Sigmoid colon (tissue), 4 donors: Measurements from ENCODE around the gene PLBD2.

Experiments used
- EP300 ChIP-seq, 4 donors: sonication (generic); formaldehyde crosslinking; IDR thresholded peaks; one replicate each; pipeline ENCODE4 v1.6.1; 2017; ENCODE audit warnings: antibody characterized with exemption in 4 of 4
- POLR2A ChIP-seq, 2 donors: fragments of 450-650 bp; IDR thresholded peaks; one replicate each; pipeline ENCODE4 v1.6.1; 2016; ENCODE audit warnings: antibody characterized with exemption in 2 of 2, mild to moderate bottlenecking in 2 of 2, moderate library complexity in 2 of 2
- POLR2AphosphoS5 ChIP-seq, 4 donors: sonication (generic); formaldehyde crosslinking; IDR thresholded peaks; one replicate each; pipeline ENCODE4 v1.6.1; 2017; ENCODE audit warnings: antibody characterized with exemption in 4 of 4
- TF ChIP-seq, protein P1 (sequence below), 4 experiments: fragments of 450-650 bp in 3 of 4; fragments of 200-600 bp in 1 of 4; IDR thresholded peaks; one replicate each; pipeline ENCODE4 v1.5.1; 2016 to 2019; ENCODE audit warnings: antibody characterized with exemption in 4 of 4, mild to moderate bottlenecking in 3 of 4, moderate library complexity in 2 of 4

- TF ChIP-seq, protein P1, sequence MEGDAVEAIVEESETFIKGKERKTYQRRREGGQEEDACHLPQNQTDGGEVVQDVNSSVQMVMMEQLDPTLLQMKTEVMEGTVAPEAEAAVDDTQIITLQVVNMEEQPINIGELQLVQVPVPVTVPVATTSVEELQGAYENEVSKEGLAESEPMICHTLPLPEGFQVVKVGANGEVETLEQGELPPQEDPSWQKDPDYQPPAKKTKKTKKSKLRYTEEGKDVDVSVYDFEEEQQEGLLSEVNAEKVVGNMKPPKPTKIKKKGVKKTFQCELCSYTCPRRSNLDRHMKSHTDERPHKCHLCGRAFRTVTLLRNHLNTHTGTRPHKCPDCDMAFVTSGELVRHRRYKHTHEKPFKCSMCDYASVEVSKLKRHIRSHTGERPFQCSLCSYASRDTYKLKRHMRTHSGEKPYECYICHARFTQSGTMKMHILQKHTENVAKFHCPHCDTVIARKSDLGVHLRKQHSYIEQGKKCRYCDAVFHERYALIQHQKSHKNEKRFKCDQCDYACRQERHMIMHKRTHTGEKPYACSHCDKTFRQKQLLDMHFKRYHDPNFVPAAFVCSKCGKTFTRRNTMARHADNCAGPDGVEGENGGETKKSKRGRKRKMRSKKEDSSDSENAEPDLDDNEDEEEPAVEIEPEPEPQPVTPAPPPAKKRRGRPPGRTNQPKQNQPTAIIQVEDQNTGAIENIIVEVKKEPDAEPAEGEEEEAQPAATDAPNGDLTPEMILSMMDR (IDR thresholded peaks at IDR 0.05) = no peak
- no peak for TF ChIP-seq EP300 (IDR thresholded peaks at IDR 0.05)
- TF ChIP-seq POLR2A (IDR thresholded peaks at IDR 0.05) = no peak
- TF ChIP-seq POLR2AphosphoS5 (IDR thresholded peaks at IDR 0.05) = no peak
Measured at GRCh38 chr12:113345318-113345717, 13.1 kb upstream of the PLBD2 start.
